ENCODE data around the gene RFX4. TPM values are rescaled to one million over a fixed set of nuclear protein-coding genes. Genes with fewer than 3 reads are reported as not detected.

Gene RFX4
- total and polyA plus RNA-seq, 2 of the 13 experiments (the other 11 are each of a cell fraction or from before 2014, with no cell fraction given), result not detected

- no peak overlapping the region for H2AFZ ChIP-seq (ENCODE audit: low read length)
- no peaks in the 10 kb centered on the region for H3K36me3 ChIP-seq (replicated peaks in 1 of 2; ENCODE audit: control insufficient read depth in 1 of 2, insufficient read depth in 2 of 2, low read length in 2 of 2)
- H3K27ac ChIP-seq (ENCODE audit: extremely low read length, insufficient read depth, low read length), result no peak overlapping the region
- H4K20me1 ChIP-seq (ENCODE audit: insufficient read depth, low read length), result no peaks in the 10 kb centered on the region
- ChIA-PET POLR2A (no interaction called here), CTCF (ENCODE audit: low intra/inter-chr PET ratio, low total read pairs) (no interaction called here)
- in situ Hi-C loops (cut with HindIII; ENCODE audit: extremely low pct_ligation_motif_present, low pct_unique_long_range_greater_than_20kb), result no loop called here
- no peak overlapping the region for H3K4me3 ChIP-seq (replicated peaks in 1 of 3; ENCODE audit: insufficient read depth in 1 of 3, low read depth in 2 of 3, low read length in 3 of 3)
- H3K9me3 ChIP-seq (ENCODE audit: low read length), result no peaks in the 10 kb centered on the region
- H3K4me1 ChIP-seq (ENCODE audit: insufficient read depth, low read length), result peaks cover 5% of the 10 kb centered on the region; the same call in 1 of the 2 replicates
- ATAC-seq (no peak), FAIRE-seq (no peak), DNase-seq (ENCODE audit: low spot score) (peak; percentile 12)
- TF ChIP-seq TARDBP (CRISPR knock-in tag; IDR thresholded peaks at IDR 0.05) (no peak), PRPF4 (IDR thresholded peaks at IDR 0.05; ENCODE audit: low read depth, low read length, poor library complexity, severe bottlenecking) (no peak), U2AF2 (IDR thresholded peaks at IDR 0.05; ENCODE audit: low read depth, low read length) (no peak), ZNF335 (CRISPR knock-in tag; IDR thresholded peaks at IDR 0.05) (no peak), NR2C2 (CRISPR knock-in tag; IDR thresholded peaks at IDR 0.05; ENCODE audit: borderline replicate concordance) (no peak), ZNF235 (CRISPR knock-in tag; IDR thresholded peaks at IDR 0.05; ENCODE audit: borderline replicate concordance) (no peak), ZNF264 (CRISPR knock-in tag; IDR thresholded peaks at IDR 0.05) (no peak), SNAI1 (CRISPR knock-in tag; IDR thresholded peaks at IDR 0.05; ENCODE audit: borderline replicate concordance) (no peak), ZNF512 (CRISPR knock-in tag; IDR thresholded peaks at IDR 0.05) (no peak), ZFP36L2 (CRISPR knock-in tag; IDR thresholded peaks at IDR 0.05) (no peak), TCF12 (IDR thresholded peaks at IDR 0.05) (no peak), TCF12 (CRISPR knock-in tag; IDR thresholded peaks at IDR 0.05) (no peak), SALL2 (CRISPR knock-in tag; IDR thresholded peaks at IDR 0.05) (no peak), ZNF280B (CRISPR knock-in tag; IDR thresholded peaks at IDR 0.05; ENCODE audit: borderline replicate concordance) (no peak), ZNF337 (CRISPR knock-in tag; IDR thresholded peaks at IDR 0.05; ENCODE audit: borderline replicate concordance, low read depth) (no peak), DDIT3 (CRISPR knock-in tag; IDR thresholded peaks at IDR 0.05) (no peak)
- TF ChIP-seq, protein P1, sequence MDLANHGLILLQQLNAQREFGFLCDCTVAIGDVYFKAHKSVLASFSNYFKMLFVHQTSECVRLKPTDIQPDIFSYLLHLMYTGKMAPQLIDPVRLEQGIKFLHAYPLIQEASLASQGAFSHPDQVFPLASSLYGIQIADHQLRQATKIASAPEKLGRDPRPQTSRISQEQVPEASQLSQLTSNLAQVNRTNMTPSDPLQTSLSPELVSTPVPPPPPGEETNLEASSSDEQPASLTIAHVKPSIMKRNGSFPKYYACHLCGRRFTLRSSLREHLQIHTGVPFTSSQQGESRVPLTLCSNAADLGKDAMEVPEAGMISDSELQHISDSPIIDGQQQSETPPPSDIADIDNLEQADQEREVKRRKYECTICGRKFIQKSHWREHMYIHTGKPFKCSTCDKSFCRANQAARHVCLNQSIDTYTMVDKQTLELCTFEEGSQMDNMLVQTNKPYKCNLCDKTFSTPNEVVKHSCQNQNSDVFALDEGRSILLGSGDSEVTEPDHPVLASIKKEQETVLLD (CRISPR knock-in tag; IDR thresholded peaks at IDR 0.05; ENCODE audit: low read depth), result no peak
- BruUV-seq (replicated peaks), result no TSS peak
- no peaks in the 10 kb centered on the region for H3K79me2 ChIP-seq (ENCODE audit: insufficient read depth, low read length)
- no peak overlapping the region for H3K4me2 ChIP-seq (ENCODE audit: low read depth, low read length)
- intact Hi-C loops (cut with micrococcal nuclease; ENCODE audit: unreplicated experiment), result no loop called here
- no peak overlapping the region for H3K9ac ChIP-seq (ENCODE audit: insufficient read depth, low read depth, low read length)
- WGBS (ENCODE audit: low lambda C conversion rate), result 32% methylated on average over 4 of the region's 4 CpGs
- no peaks in the 10 kb centered on the region for H3K27me3 ChIP-seq (ENCODE audit: control insufficient read depth in 1 of 2, insufficient read depth in 2 of 2, low read length in 2 of 2)
These were observed 156.5 kb downstream of the RFX4 start for GRCh38 chr12:106739318-106739717.
